ENCODE measurements around the gene MYO10. TPM values are rescaled to one million over a fixed set of nuclear protein-coding genes. Genes with fewer than 3 reads are reported as not detected.

MYO10 gene
- total and polyA plus RNA-seq, 2 experiments from 2014 or later, result 33.7 to 52.4 TPM

DNA sequence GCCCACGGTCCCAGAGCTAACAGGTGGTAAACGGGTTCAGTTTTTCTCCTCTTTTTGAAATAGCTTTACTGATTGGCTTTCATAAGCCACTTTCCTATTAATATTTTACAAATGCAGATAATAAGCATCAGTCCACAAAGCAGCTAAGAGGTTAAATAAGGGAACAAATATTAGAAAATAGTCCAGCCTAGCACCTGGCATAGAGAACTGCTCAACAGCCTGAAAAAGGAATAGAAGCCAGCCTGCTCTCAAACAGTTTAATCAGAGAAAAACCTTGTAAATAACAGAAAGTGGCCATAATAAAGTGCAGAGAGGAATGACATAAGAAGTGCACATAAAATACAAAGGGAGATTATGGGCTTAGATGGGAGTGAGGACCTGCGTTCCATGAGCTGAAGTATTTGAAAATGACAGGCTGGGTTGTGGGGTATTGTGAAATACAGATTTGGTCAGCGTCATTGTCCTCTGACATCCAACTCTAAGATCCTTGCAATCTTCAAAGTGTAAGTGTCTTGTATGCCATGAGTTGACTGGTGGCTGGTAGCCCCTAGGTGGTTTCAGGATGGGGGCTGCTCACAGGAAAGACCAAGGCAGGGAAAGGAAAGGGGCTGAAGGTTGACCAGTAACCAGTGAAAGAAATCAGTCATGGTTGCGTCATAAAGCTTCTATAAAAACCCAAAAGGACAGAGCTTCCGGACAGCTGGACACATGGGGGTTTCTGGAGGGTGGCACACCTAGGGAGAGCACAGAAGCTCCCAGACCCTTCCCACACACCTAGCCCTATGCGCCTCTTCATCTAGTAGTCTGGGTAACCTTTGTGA is 32.4 kb downstream of the MYO10 start:
- Histone ChIP-seq H3K4me2 (peak overlapping the region; percentile 0), H3K27ac (peak overlapping the region; percentile 14), H3K4me1 (ENCODE audit: insufficient read depth) (peaks cover 6% of the 10 kb centered on the region), H3K9me3 (ENCODE audit: low read depth) (no peaks in the 10 kb centered on the region), H2AFZ (no peak overlapping the region), H3K79me2 (peaks cover 89% of the 10 kb centered on the region), H3K27me3 (no peaks in the 10 kb centered on the region), H3K4me3 (no peak overlapping the region), H3K36me3 (replicated peaks; ENCODE audit: insufficient read depth, low read depth) (no peaks in the 10 kb centered on the region), H4K20me1 (ENCODE audit: insufficient read depth, poor library complexity, severe bottlenecking) (peaks cover 24% of the 10 kb centered on the region), H3K9me2 (replicated peaks; ENCODE audit: insufficient read depth) (no peaks in the 10 kb centered on the region)
- TF ChIP-seq EZH2 (IDR thresholded peaks at IDR 0.05; ENCODE audit: borderline replicate concordance), result no peak
- TF ChIP-seq, protein P1, sequence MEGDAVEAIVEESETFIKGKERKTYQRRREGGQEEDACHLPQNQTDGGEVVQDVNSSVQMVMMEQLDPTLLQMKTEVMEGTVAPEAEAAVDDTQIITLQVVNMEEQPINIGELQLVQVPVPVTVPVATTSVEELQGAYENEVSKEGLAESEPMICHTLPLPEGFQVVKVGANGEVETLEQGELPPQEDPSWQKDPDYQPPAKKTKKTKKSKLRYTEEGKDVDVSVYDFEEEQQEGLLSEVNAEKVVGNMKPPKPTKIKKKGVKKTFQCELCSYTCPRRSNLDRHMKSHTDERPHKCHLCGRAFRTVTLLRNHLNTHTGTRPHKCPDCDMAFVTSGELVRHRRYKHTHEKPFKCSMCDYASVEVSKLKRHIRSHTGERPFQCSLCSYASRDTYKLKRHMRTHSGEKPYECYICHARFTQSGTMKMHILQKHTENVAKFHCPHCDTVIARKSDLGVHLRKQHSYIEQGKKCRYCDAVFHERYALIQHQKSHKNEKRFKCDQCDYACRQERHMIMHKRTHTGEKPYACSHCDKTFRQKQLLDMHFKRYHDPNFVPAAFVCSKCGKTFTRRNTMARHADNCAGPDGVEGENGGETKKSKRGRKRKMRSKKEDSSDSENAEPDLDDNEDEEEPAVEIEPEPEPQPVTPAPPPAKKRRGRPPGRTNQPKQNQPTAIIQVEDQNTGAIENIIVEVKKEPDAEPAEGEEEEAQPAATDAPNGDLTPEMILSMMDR (IDR thresholded peaks at IDR 0.05; ENCODE audit: poor library complexity), result no peak
- no peak for TF ChIP-seq EZH2phosphoT487 (IDR thresholded peaks at IDR 0.05; ENCODE audit: low read depth, severe bottlenecking, unreplicated experiment)
- no peak for DNase-seq (ENCODE audit: low spot score)
- WGBS (ENCODE audit: low lambda C conversion rate, missing lambda C conversion rate), result 65% methylated on average over 7 of the region's 7 CpGs

DNA sequence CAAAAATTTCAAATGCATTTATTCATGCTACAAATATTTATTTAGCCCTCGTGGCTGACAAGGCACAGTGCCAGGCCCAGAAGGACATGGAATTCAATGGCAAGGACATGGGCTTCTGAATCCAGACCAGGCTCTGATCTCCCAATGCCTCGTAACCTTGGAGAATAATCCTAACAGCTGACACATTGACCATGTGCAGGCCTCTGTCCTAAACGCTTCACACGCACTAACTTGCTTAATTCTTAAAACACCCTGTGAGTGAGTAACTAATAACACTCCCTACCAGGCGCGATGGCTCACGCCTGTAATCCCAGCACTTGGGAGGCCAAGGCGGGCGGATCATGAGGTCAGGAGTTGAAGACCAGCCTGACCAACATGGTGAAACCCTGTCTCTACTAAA is 33.2 kb downstream of the MYO10 start:
- 68% methylated on average over 9 of the region's 9 CpGs for WGBS (ENCODE audit: low lambda C conversion rate, missing lambda C conversion rate)
- Histone ChIP-seq H3K4me2 (no peak overlapping the region), H2AFZ (no peak overlapping the region), H3K4me1 (ENCODE audit: insufficient read depth) (peaks cover 10% of the 10 kb centered on the region), H3K27ac (peak overlapping the region; percentile 79), H3K4me3 (no peak overlapping the region), H4K20me1 (ENCODE audit: insufficient read depth, poor library complexity, severe bottlenecking) (peaks cover 21% of the 10 kb centered on the region), H3K9me3 (ENCODE audit: low read depth) (no peaks in the 10 kb centered on the region), H3K9me2 (replicated peaks; ENCODE audit: insufficient read depth) (no peaks in the 10 kb centered on the region), H3K79me2 (peaks cover 88% of the 10 kb centered on the region), H3K27me3 (no peaks in the 10 kb centered on the region), H3K36me3 (replicated peaks; ENCODE audit: insufficient read depth, low read depth) (no peaks in the 10 kb centered on the region)
- TF ChIP-seq EZH2phosphoT487 (IDR thresholded peaks at IDR 0.05; ENCODE audit: low read depth, severe bottlenecking, unreplicated experiment) (no peak), EZH2 (IDR thresholded peaks at IDR 0.05; ENCODE audit: borderline replicate concordance) (no peak)
- TF ChIP-seq, protein P1 (IDR thresholded peaks at IDR 0.05; ENCODE audit: poor library complexity), result no peak
- DNase-seq (ENCODE audit: low spot score), result peak; percentile 57

DNA sequence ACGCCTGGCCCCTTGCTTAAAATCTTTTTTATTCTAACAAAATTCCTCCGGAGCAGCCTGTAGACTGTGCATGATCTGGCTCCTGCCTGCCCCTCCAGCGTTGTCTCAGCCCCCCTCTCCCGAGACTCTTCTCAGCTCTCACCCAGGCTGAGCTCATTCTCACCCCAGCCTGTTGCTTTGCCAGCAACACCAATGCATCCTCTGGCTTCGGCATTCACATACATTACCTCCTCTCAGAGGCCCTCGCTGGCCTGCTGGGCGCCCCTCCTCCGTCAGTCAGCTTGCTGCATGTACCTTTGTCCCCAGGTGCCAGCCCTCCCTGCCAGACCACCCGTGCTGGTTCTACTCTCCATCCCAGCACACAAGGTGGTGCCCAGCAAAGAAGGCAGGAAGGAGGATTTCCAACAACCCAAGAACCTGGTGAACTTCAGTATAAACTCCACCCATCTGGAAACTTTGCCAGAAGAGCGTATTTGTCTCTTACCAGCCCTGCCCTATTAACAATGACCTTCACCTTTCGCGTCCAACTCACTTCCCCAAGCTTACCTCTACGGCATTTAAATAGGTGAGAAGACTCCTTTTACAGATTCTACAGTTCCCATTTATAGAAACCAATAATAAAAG is 35.0 kb downstream of the MYO10 start:
- no peak for DNase-seq (ENCODE audit: low spot score)
- H3K4me3 ChIP-seq, result no peak overlapping the region
- H3K79me2 ChIP-seq, result peaks cover 84% of the 10 kb centered on the region
- no peaks in the 10 kb centered on the region for H3K9me2 ChIP-seq (replicated peaks; ENCODE audit: insufficient read depth)
- no peaks in the 10 kb centered on the region for H3K27me3 ChIP-seq
- peaks cover 26% of the 10 kb centered on the region for H3K4me1 ChIP-seq (ENCODE audit: insufficient read depth)
- H3K9me3 ChIP-seq (ENCODE audit: low read depth), result no peaks in the 10 kb centered on the region
- 70% methylated on average over 13 of the region's 13 CpGs for WGBS (ENCODE audit: low lambda C conversion rate, missing lambda C conversion rate)
- TF ChIP-seq EZH2 (IDR thresholded peaks at IDR 0.05; ENCODE audit: borderline replicate concordance) (no peak), EZH2phosphoT487 (IDR thresholded peaks at IDR 0.05; ENCODE audit: low read depth, severe bottlenecking, unreplicated experiment) (no peak)
- TF ChIP-seq, protein P1 (IDR thresholded peaks at IDR 0.05; ENCODE audit: poor library complexity), result no peak
- H4K20me1 ChIP-seq (ENCODE audit: insufficient read depth, poor library complexity, severe bottlenecking), result peaks cover 21% of the 10 kb centered on the region
- no peaks in the 10 kb centered on the region for H3K36me3 ChIP-seq (replicated peaks; ENCODE audit: insufficient read depth, low read depth)
- H3K27ac ChIP-seq, result no peak overlapping the region
- H3K4me2 ChIP-seq, result no peak overlapping the region
- H2AFZ ChIP-seq, result no peak overlapping the region
